Mesenchymal stem cell (in vitro differentiated cells and primary cell): ENCODE data around the gene SLC6A3.

Experiments
- DNase-seq: peaks from one replicate; pipeline ENCODE4 v3.0.0-alpha.2; 2013
- H2AFZ ChIP-seq: one replicate; pipeline ENCODE4 v1.6.1; 2013; ENCODE audit warnings: low read depth, mild to moderate bottlenecking, control low read depth, inconsistent platforms, low read length, moderate library complexity
- H2AK5ac ChIP-seq: 2 replicates; pipeline ENCODE4 v1.6.1; 2013; ENCODE audit warnings: low read length, moderate library complexity, mild to moderate bottlenecking, inconsistent platforms; ENCODE audit not compliant: severe bottlenecking
- H2BK120ac ChIP-seq: one replicate; pipeline ENCODE4 v1.6.1; 2013; ENCODE audit warnings: low read depth, mild to moderate bottlenecking, inconsistent platforms, low read length, moderate library complexity
- H2BK12ac ChIP-seq, 2 experiments: one replicate each; pipeline ENCODE4 v1.6.1; 2013; ENCODE audit warnings: inconsistent platforms in 2 of 2, low read length in 2 of 2, mild to moderate bottlenecking in 2 of 2, moderate library complexity in 2 of 2, control low read depth in 1 of 2
- H2BK15ac ChIP-seq: one replicate; pipeline ENCODE4 v1.6.1; 2013; ENCODE audit warnings: mild to moderate bottlenecking, low read depth, inconsistent platforms; ENCODE audit not compliant: poor library complexity, severe bottlenecking
- H2BK5ac ChIP-seq: 2 replicates; pipeline ENCODE4 v1.6.1; 2013; ENCODE audit warnings: low read depth, mild to moderate bottlenecking, low read length, control low read depth, inconsistent platforms; ENCODE audit not compliant: poor library complexity, severe bottlenecking
- H3K14ac ChIP-seq, 2 experiments: one replicate each; pipeline ENCODE4 v1.6.1; 2013; ENCODE audit warnings: inconsistent platforms in 2 of 2, low read length in 2 of 2, control low read depth in 1 of 2, mild to moderate bottlenecking in 1 of 2, moderate library complexity in 1 of 2
- H3K18ac ChIP-seq, 2 experiments: one replicate each; pipeline ENCODE4 v1.6.1; 2013; ENCODE audit warnings: inconsistent platforms in 2 of 2, low read length in 2 of 2, control low read depth in 1 of 2, low read depth in 1 of 2, mild to moderate bottlenecking in 1 of 2
- H3K23ac ChIP-seq, 2 experiments: one replicate each; pipeline ENCODE4 v1.6.1; 2013; ENCODE audit warnings: inconsistent platforms in 2 of 2, low read length in 2 of 2, mild to moderate bottlenecking in 2 of 2, moderate library complexity in 2 of 2, control low read depth in 1 of 2
- H3K27ac ChIP-seq: 2 replicates; pipeline ENCODE4 v1.5.1; 2013; ENCODE audit warnings: mild to moderate bottlenecking, moderate library complexity, low read length, control low read depth, inconsistent platforms; ENCODE audit not compliant: poor library complexity, severe bottlenecking
- H3K27me3 ChIP-seq, 2 experiments: 2 replicates each; pipeline versions ENCODE4 v1.6.1 to v1.7.0; 2013; ENCODE audit warnings: low read length in 2 of 2, mild to moderate bottlenecking in 2 of 2, moderate library complexity in 2 of 2, control low read depth in 1 of 2, inconsistent platforms in 1 of 2; ENCODE audit not compliant: control insufficient read depth in 1 of 2, insufficient read depth in 1 of 2
- H3K36me3 ChIP-seq, 2 experiments: 2 replicates each; pipeline versions ENCODE4 v1.6.1 to v1.7.0; 2013; ENCODE audit warnings: low read length in 2 of 2, control low read depth in 1 of 2, inconsistent platforms in 1 of 2, low read depth in 1 of 2, mild to moderate bottlenecking in 1 of 2; ENCODE audit not compliant: insufficient read depth in 2 of 2, control insufficient read depth in 1 of 2
- H3K4ac ChIP-seq, 2 experiments: one replicate each; pipeline ENCODE4 v1.6.1; 2013; ENCODE audit warnings: inconsistent platforms in 2 of 2, low read length in 2 of 2, mild to moderate bottlenecking in 2 of 2, moderate library complexity in 2 of 2, control low read depth in 1 of 2, low read depth in 1 of 2
- H3K4me1 ChIP-seq: 2 replicates; pipeline ENCODE4 v1.6.1; 2013; ENCODE audit warnings: low read depth, low read length, control low read depth; ENCODE audit not compliant: control insufficient read depth, insufficient read depth
- H3K4me2 ChIP-seq: 2 replicates; pipeline ENCODE4 v1.6.1; 2013; ENCODE audit warnings: low read length, mild to moderate bottlenecking, inconsistent platforms; ENCODE audit not compliant: poor library complexity, severe bottlenecking
- H3K4me3 ChIP-seq, 2 experiments: 2 replicates each; pipeline versions ENCODE4 v1.5.1 to v1.7.0; 2013; ENCODE audit warnings: low read length in 2 of 2, mild to moderate bottlenecking in 2 of 2, control low read depth in 1 of 2, low read depth in 1 of 2; ENCODE audit not compliant: insufficient read depth in 1 of 2
- H3K79me1 ChIP-seq: replicated peaks from 2 replicates; pipeline ENCODE4 v1.6.1; 2013; ENCODE audit warnings: mild to moderate bottlenecking, control low read depth, low read length, inconsistent platforms; ENCODE audit not compliant: poor library complexity, severe bottlenecking
- H3K9ac ChIP-seq: 2 replicates; pipeline ENCODE4 v1.7.0; 2013; ENCODE audit warnings: mild to moderate bottlenecking, low read length, moderate library complexity
- H3K9me3 ChIP-seq: 2 replicates; pipeline ENCODE4 v1.7.0; 2013; ENCODE audit warnings: mild to moderate bottlenecking, low read length; ENCODE audit not compliant: control insufficient read depth
- H4K8ac ChIP-seq: one replicate; pipeline ENCODE4 v1.6.1; 2013; ENCODE audit warnings: inconsistent platforms, mild to moderate bottlenecking, low read length, moderate library complexity
- H4K91ac ChIP-seq: one replicate; pipeline ENCODE4 v1.6.1; 2013; ENCODE audit warnings: mild to moderate bottlenecking, low read length, inconsistent platforms
- WGBS: methylation state at CpG from one replicate; pipeline ENCODE4 v1.1.7; 2013; ENCODE audit warnings: mixed read lengths; 5-methylcytosine and 5-hydroxymethylcytosine counted together

The SLC6A3 gene

DNA sequence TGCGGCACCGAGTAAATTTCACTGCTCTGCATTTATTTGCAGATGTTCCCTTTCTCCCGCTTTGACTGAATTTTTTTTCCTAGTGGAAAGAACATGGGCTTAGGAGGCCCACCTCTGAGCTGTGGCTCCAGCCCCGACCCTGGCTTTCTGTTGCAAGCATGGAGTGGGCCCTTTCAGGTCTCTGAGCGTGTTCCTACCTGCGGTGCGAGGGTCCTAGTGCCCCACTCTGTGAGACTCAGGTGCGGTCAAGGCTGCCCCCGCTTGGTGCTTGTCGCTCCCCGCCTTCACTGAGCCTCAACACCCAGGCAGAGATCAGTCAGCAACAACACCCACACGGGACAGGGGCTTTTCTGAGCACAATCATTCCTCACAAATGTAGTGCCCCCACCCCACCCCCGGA is 32.0 kb downstream of the SLC6A3 start:
- Histone ChIP-seq H2BK5ac (no peak overlapping the region), H3K4me2 (no peak overlapping the region), H2BK15ac (no peak overlapping the region), H3K9me3 (no peaks in the 10 kb centered on the region), H2BK120ac (no peak overlapping the region), H4K8ac (no peak overlapping the region), H3K79me1 (no peaks in the 10 kb centered on the region), H3K4me3 (no peak overlapping the region), H3K27ac (no peak overlapping the region), H3K9ac (no peak overlapping the region), H4K91ac (no peak overlapping the region), H3K23ac (no peak overlapping the region), H3K36me3 (no peaks in the 10 kb centered on the region), H2BK12ac (no peak overlapping the region), H3K27me3 (peaks cover 4 to 55% of the 10 kb centered on the region in 2 experiments), H3K14ac (no peak overlapping the region), H2AFZ (no peak overlapping the region), H3K4me1 (no peaks in the 10 kb centered on the region), H3K18ac (no peak overlapping the region), H2AK5ac (no peak overlapping the region), H3K4ac (no peak overlapping the region)
- WGBS: 74% methylated on average over 13 of the region's 13 CpGs
- DNase-seq: no peak

DNA sequence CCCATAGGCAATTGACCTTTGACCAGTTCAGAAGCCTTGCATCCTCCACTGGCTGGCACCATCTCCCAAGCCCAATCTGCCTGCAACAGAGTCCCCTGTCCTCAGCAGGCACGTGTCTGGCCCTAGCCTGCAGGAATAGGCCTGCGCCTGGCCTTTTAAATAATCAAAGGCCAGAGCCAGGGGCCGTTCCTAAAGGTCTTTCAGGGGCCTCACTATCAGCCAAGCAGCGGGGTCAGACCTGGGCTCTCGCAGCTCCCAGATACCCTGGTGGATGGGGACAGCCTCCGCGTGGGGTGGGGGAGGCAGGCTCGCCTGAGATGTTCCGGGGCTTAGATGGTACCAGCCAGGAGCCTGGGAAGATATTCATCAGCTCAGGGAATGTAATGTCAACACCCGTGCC is 32.6 kb downstream of the SLC6A3 start:
- Histone ChIP-seq H3K4me1 (no peaks in the 10 kb centered on the region), H3K18ac (no peak overlapping the region), H2BK5ac (no peak overlapping the region), H3K4me2 (no peak overlapping the region), H2BK15ac (no peak overlapping the region), H2AFZ (no peak overlapping the region), H3K27me3 (peaks cover 4 to 56% of the 10 kb centered on the region in 2 experiments), H4K8ac (no peak overlapping the region), H3K36me3 (no peaks in the 10 kb centered on the region), H3K9me3 (no peaks in the 10 kb centered on the region), H2AK5ac (no peak overlapping the region), H3K27ac (no peak overlapping the region), H3K79me1 (no peaks in the 10 kb centered on the region), H3K9ac (no peak overlapping the region), H2BK12ac (no peak overlapping the region), H4K91ac (no peak overlapping the region), H3K4me3 (no peak overlapping the region), H3K23ac (no peak overlapping the region), H3K4ac (no peak overlapping the region), H3K14ac (no peak overlapping the region), H2BK120ac (no peak overlapping the region)
- no peak for DNase-seq
- WGBS: 56% methylated on average over 9 of the region's 10 CpGs

DNA sequence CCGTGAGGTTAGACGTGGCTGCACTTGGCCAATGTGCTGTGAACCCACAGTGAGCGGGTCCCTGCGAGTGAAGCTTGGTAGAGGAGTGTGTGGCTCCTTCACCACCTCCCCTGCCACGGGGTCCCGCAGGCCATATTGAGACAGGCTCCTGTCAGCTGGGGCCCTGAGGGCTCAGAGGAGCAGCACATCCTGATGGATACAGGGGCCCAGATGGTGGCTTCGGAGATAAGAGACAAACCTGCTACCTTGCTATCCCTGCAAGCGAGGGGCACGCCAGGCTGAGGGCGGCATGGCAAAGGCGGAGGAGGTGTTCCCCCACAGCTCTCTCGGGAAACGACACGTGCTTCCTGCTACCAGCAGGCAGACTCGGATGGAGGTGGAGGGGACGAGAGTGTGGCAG is 33.1 kb downstream of the SLC6A3 start:
- no peak overlapping the region for H3K23ac ChIP-seq
- H2BK5ac ChIP-seq: no peak overlapping the region
- H2AFZ ChIP-seq: no peak overlapping the region
- no peaks in the 10 kb centered on the region for H3K79me1 ChIP-seq
- no peak overlapping the region for H3K4me2 ChIP-seq
- H3K4ac ChIP-seq: no peak overlapping the region
- H3K9me3 ChIP-seq: no peaks in the 10 kb centered on the region
- DNase-seq: no peak
- H3K4me3 ChIP-seq: no peak overlapping the region
- H3K36me3 ChIP-seq: no peaks in the 10 kb centered on the region
- H3K18ac ChIP-seq: no peak overlapping the region
- no peak overlapping the region for H2BK120ac ChIP-seq
- no peak overlapping the region for H2BK12ac ChIP-seq
- no peak overlapping the region for H3K27ac ChIP-seq
- H3K14ac ChIP-seq: no peak overlapping the region
- no peak overlapping the region for H4K91ac ChIP-seq
- no peak overlapping the region for H3K9ac ChIP-seq
- peaks cover 4 to 56% of the 10 kb centered on the region in 2 experiments for H3K27me3 ChIP-seq
- WGBS: 82% methylated on average over 16 of the region's 16 CpGs
- no peak overlapping the region for H4K8ac ChIP-seq
- no peaks in the 10 kb centered on the region for H3K4me1 ChIP-seq
- no peak overlapping the region for H2AK5ac ChIP-seq
- no peak overlapping the region for H2BK15ac ChIP-seq

DNA sequence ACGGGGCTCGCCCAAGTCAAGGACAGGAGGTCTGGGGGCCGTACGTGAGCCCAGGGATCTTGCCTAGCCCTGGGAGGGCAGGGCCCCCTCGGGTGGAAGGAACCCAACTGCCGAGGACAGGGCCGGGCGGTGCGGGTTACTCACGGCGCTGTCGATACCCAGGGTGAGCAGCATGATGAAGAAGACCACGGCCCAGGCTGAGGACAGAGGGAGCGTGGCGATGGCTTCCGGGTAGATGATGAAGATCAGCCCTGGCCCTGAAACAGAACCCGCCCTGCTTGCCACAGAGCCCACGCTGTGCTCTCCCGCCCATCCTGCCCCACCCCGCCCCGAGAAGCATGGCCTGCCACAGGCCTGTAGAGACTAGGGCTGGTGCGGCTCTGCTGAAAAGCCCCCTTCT is 34.1 kb downstream of the SLC6A3 start:
- Histone ChIP-seq H4K8ac (no peak overlapping the region), H3K9me3 (no peaks in the 10 kb centered on the region), H3K18ac (no peak overlapping the region), H3K79me1 (no peaks in the 10 kb centered on the region), H2BK5ac (no peak overlapping the region), H3K27me3 (peaks cover 4 to 50% of the 10 kb centered on the region in 2 experiments), H3K4ac (no peak overlapping the region), H2AFZ (no peak overlapping the region), H3K4me3 (no peak overlapping the region), H3K4me2 (no peak overlapping the region), H3K27ac (no peak overlapping the region), H2BK15ac (no peak overlapping the region), H3K4me1 (no peaks in the 10 kb centered on the region), H3K14ac (no peak overlapping the region), H2BK120ac (no peak overlapping the region), H4K91ac (no peak overlapping the region), H2AK5ac (no peak overlapping the region), H3K9ac (no peak overlapping the region), H3K36me3 (no peaks in the 10 kb centered on the region), H3K23ac (no peak overlapping the region), H2BK12ac (no peak overlapping the region)
- WGBS: 92% methylated on average over 22 of the region's 22 CpGs
- DNase-seq: no peak
